ENCODE measurements around the gene EXOC2. TPM values are rescaled to one million over a fixed set of nuclear protein-coding genes. Genes with fewer than 3 reads are reported as not detected.

EXOC2 gene
- total RNA-seq, 2 donors from 2014 or later = 44.1 to 46.9 TPM

DNA sequence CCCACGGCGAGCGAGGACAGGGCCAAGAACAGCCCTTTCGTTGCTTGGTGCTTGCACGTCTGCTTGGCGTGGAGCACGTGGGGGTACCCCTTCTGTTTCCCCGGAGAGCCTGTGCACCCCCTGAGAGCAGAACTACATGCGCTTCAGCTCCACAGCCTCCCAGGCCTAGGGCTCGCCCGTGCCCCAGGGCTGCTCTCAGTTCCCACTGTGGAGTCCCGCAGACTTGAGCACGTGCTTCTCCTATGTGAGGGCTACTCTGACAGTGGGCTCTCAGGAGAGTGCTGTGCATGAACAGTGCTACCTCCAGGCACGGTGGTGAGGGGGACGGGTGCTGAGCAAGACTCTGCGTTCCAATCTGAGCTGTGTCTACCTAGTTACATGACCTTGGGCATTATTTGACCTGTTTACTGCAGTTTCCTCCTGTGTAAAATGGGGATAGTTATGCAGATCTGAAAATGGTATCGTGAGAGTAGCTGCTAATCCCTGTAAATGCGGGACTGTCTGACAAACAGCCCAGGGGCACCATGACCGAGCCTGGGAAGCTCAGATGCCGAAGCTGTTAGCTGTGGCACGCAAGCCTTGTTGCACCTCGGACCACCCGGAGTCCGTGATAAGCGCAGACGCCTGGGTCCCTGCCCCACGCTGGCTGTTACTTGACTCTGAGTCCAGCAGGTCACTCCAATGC is 219.0 kb downstream of the EXOC2 start:
- H3K4me1 Mint-ChIP-seq = peaks cover 27% of the 10 kb centered on the region
- peaks cover 4% of the 10 kb centered on the region for H3K27me3 Mint-ChIP-seq
- no peaks in the 10 kb centered on the region for H3K36me3 Mint-ChIP-seq (ENCODE audit: low read depth)
- peak overlapping the region; percentile 59 for H3K4me3 Mint-ChIP-seq
- H3K27ac Mint-ChIP-seq = no peak overlapping the region
- ATAC-seq (replicated peaks) = no peak
- no peaks in the 10 kb centered on the region for H3K9me3 Mint-ChIP-seq

DNA sequence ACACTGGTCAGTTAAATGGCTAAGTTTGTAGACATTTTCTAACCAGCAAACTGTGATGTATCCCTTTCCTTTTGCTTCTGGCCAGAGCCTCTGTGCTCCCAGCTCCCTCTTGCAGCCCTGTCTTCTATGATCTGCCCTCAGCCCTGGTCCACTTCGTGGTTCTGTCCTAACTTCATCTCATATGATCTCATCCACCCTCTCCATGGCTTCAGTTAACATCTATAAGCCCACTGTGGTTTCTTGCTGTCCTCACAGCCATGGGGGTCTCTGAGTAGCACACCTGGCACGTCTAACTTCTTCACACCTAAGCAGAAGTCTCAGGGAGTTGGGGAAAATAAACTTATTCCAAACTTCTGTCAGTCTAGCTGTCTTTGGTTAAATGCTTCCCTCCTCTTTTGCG is 219.6 kb downstream of the EXOC2 start:
- H3K36me3 Mint-ChIP-seq (ENCODE audit: low read depth) = no peaks in the 10 kb centered on the region
- no peak overlapping the region for H3K4me3 Mint-ChIP-seq
- H3K4me1 Mint-ChIP-seq = peaks cover 24% of the 10 kb centered on the region
- no peaks in the 10 kb centered on the region for H3K9me3 Mint-ChIP-seq
- no peak overlapping the region for H3K27ac Mint-ChIP-seq
- peaks cover 4% of the 10 kb centered on the region for H3K27me3 Mint-ChIP-seq
- no peak for ATAC-seq (replicated peaks)

DNA sequence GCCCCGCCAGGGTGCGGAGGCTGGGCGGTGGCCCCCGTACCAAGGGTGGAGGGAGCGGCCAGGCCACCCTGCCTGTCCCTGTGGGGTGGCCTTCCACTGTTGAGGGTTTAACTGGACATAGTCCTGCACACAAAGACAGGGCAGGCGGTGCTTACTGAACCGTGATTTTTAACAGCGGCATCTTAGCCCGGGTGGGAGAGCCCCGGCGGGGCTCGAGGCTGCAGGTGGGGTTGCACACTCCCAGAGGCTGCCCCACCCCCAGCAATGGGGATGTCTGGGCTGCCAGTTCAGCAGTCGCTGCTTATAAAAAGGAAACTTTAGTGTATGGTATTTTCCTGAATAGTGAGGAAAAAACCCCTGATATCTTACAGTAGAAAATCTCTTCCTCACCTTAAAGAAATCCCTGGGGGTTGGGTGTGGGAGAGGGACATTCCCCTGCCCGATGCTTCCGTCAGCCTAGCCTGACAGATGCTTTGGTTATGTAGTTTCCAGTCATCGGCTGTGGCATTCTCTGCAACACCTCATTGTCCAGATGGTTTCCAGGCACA is 222.0 kb downstream of the EXOC2 start:
- Mint-ChIP-seq H3K27me3 (peaks cover 9% of the 10 kb centered on the region), H3K36me3 (ENCODE audit: low read depth) (no peaks in the 10 kb centered on the region), H3K4me3 (no peak overlapping the region), H3K4me1 (peaks cover 42% of the 10 kb centered on the region), H3K27ac (no peak overlapping the region), H3K9me3 (no peaks in the 10 kb centered on the region)
- peak; percentile 5 for ATAC-seq (replicated peaks)

DNA sequence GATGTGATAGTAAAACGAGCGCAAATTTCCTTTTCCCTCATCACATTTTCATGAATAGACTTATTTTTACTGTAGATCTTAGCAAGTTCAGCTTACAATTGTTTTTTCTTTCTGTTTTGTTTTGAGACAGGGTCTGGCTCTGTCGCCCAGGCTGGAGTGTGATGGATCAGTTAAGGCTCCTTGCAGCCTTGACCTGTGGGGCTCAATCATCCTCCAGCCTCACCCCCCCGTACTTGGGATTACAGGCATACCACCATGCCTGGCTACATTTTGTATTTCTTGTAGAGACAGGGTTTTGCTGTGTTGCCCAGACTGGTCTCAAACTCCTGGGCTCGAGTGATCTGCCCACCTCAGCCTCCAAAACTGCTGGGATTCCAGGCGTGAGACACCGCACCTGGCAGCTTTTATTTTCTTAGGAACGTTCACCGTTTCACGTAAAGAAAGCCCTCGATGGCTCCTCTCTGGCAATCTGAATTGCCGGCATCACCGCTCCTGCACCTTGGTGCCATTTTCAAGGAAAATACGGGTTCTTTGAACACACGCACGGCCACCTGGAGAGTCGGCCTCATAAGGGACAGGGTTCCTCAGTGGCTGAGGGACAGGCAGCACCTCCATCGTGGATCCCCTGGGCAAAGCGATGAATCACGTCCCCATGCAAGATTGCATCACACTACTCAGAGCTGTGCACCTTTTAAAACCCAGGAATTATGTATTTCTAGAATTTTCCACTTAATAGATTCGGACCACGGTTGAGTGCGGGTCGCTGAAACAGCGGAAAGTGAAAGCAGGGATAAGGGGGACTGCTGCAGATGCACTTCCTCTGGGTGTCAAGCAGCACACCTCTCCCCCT is 222.7 kb downstream of the EXOC2 start:
- Mint-ChIP-seq H3K9me3 (no peaks in the 10 kb centered on the region), H3K27me3 (peaks cover 13% of the 10 kb centered on the region), H3K4me3 (peak overlapping the region; percentile 23), H3K4me1 (peaks cover 41% of the 10 kb centered on the region), H3K27ac (no peak overlapping the region), H3K36me3 (ENCODE audit: low read depth) (no peaks in the 10 kb centered on the region)
- ATAC-seq (replicated peaks) = no peak

DNA sequence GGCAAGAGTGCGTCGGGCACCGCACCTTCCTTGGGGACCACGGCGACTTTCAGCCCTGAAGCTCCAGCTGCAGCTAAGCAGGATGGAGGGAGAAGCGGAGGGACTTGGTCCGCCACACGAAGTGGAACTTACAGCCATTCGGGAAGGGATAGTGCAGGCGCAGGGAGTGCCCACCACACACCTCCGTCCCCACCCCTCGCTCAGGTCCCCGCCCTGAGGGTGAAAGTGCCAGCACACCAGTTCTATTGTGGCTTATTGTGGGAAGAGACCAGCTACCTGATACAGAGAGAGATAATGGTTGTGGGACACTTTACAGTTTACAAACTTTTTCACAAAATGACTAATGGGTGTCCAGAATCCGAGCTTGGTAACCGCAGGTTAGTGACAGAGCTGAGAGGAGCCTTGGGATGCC is 225.3 kb downstream of the EXOC2 start:
- H3K36me3 Mint-ChIP-seq (ENCODE audit: low read depth) = no peaks in the 10 kb centered on the region
- no peaks in the 10 kb centered on the region for H3K9me3 Mint-ChIP-seq
- H3K4me3 Mint-ChIP-seq = peak overlapping the region; percentile 73
- H3K27me3 Mint-ChIP-seq = peaks cover 30% of the 10 kb centered on the region
- H3K4me1 Mint-ChIP-seq = peaks cover 28% of the 10 kb centered on the region
- H3K27ac Mint-ChIP-seq = peak overlapping the region; percentile 80
- ATAC-seq (replicated peaks) = peak; percentile 87

DNA sequence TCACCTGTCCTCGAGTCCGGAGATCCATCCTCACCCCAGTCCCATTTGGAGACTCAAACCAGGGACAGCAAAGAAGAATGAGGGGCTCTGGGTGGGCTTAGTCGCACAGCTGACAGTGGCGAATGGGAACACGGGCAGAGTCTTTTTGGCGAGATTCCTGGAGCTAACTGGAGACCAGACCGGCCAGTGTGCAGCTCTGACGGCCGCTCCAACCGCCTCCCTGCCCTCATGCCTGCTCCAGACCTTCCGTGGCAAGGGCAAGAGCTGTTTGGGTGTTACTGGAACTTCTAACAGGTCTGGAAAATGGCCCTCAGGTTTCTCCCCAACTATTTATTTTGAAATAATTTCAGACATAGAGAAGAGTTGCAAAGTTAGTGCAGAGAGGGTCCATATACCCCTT is 225.8 kb downstream of the EXOC2 start:
- ATAC-seq (replicated peaks) = no peak

DNA sequence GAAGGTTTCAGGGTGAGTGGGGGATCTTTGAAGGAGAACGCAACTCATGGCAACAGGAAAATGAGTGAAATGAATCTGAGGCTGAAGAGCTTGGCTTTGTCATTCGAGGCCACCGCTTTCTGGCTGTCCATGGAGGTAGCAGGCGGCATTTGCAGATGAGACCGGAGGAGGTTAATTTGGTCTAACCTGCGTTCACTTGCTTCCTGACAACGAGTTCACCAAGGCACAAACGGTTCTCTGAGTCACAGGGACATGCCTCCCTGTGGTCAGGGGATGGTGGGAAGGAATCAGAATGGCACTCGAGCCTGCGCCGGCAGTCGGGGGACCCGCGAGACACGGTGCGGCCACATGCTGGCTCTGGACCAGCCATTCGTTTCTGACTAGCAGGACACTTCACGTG is 226.4 kb downstream of the EXOC2 start:
- H3K27ac Mint-ChIP-seq = peak overlapping the region; percentile 80
- ATAC-seq (replicated peaks) = peak; percentile 49
- H3K36me3 Mint-ChIP-seq (ENCODE audit: low read depth) = no peaks in the 10 kb centered on the region
- H3K4me1 Mint-ChIP-seq = peaks cover 28% of the 10 kb centered on the region
- H3K27me3 Mint-ChIP-seq = peaks cover 30% of the 10 kb centered on the region
- no peaks in the 10 kb centered on the region for H3K9me3 Mint-ChIP-seq
- H3K4me3 Mint-ChIP-seq = peak overlapping the region; percentile 73

More for the DNA sequence above, 225.8 kb downstream of the EXOC2 start:
- H3K36me3 Mint-ChIP-seq (ENCODE audit: low read depth) = no peaks in the 10 kb centered on the region
- peak overlapping the region; percentile 80 for H3K27ac Mint-ChIP-seq
- peak overlapping the region; percentile 73 for H3K4me3 Mint-ChIP-seq
- H3K27me3 Mint-ChIP-seq = peaks cover 30% of the 10 kb centered on the region
- H3K4me1 Mint-ChIP-seq = peaks cover 28% of the 10 kb centered on the region
- no peaks in the 10 kb centered on the region for H3K9me3 Mint-ChIP-seq

DNA sequence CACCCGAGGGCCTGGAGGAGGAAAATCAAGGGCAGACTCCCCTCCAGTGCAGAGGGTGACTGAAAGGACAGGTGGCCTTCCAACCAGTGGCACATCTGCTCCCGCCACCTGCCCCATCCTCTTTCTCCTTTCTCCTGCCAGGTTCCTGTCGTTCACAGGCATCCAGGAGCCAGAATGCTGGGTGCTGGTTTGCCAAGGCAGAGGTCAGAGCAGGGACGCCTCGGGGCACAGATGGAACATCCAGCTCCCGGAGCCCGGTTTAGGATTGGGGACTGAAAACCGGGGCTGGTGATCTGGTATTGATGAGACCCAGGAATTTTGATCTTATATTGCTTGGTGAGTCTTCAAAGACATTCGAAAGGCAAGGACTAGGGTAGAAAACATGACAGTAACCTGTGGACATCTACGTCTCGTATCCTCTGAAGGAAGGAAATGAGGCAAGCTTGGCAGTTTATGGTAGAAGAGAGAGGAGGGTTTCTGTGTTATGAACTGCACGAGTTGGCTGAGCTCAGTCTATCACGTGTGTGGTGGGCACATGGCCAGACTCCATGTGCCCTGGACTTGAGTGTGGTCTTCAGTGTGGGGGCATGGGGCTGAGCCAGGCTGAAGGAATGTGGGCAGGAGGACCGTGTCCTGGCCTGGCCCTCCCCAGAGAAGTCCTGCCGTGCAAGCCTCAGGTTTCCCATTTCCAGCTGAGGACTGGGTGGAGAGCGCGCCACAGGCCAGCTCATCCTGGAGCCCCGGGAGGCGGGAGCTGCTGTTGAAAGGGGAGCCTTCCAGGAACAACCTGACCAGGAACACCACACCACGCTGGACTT is 227.2 kb downstream of the EXOC2 start:
- ATAC-seq (replicated peaks) = no peak
- no peaks in the 10 kb centered on the region for H3K36me3 Mint-ChIP-seq (ENCODE audit: low read depth)
- peak overlapping the region; percentile 73 for H3K4me3 Mint-ChIP-seq
- peak overlapping the region; percentile 80 for H3K27ac Mint-ChIP-seq
- H3K27me3 Mint-ChIP-seq = peaks cover 30% of the 10 kb centered on the region
- peaks cover 28% of the 10 kb centered on the region for H3K4me1 Mint-ChIP-seq
- no peaks in the 10 kb centered on the region for H3K9me3 Mint-ChIP-seq

DNA sequence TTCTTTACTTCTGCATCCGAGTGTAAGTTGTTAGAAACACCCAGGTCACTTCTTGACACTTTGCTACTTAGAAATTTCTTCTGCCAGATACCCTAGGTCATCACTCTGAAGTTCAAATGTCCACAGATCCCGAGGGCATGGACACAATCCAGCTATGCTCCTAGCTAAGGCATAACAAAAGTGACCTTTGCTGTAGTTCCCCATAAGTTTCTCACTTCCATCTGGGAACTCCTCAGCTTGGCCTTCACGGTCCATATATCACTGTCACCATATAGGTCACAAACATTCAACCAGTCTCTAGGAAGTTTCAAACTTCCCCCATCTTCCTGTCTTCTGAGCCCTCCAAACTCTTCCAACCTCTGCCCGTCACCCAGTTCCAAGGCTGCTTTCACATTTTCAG is 236.1 kb downstream of the EXOC2 start:
- Mint-ChIP-seq H3K27ac (no peak overlapping the region), H3K9me3 (no peaks in the 10 kb centered on the region)

DNA sequence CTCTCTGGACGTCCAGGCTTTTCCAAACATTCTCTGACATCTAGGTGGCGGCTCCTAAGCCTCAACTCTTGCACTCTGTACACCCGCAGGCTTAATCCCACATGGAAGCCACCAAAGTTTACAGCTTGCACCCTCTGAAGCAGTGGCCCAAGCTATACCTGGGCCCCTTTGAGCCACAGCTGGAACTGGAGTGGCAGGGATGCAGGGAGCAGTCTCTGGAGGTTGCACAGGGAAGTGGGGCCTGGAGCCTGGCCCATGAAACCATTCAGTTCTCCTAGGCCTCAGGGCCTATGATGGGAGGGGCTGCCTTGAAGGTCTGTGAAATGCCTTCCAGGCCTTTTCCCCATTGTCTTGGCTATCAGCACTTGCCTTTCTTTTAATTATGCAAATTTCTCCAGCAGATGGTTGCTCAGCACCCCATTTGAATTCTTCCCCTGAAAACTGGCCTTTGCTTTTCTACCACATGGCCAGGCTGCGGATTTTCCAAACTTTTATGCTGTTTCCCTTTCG is 236.5 kb downstream of the EXOC2 start:
- no peaks in the 10 kb centered on the region for H3K27me3 Mint-ChIP-seq
- peaks cover 5% of the 10 kb centered on the region for H3K4me1 Mint-ChIP-seq

More for the DNA sequence above, 236.1 kb downstream of the EXOC2 start:
- Mint-ChIP-seq H3K36me3 (ENCODE audit: low read depth) (no peaks in the 10 kb centered on the region), H3K4me1 (peaks cover 5% of the 10 kb centered on the region), H3K4me3 (no peak overlapping the region), H3K27me3 (no peaks in the 10 kb centered on the region)
- no peak for ATAC-seq (replicated peaks)

DNA sequence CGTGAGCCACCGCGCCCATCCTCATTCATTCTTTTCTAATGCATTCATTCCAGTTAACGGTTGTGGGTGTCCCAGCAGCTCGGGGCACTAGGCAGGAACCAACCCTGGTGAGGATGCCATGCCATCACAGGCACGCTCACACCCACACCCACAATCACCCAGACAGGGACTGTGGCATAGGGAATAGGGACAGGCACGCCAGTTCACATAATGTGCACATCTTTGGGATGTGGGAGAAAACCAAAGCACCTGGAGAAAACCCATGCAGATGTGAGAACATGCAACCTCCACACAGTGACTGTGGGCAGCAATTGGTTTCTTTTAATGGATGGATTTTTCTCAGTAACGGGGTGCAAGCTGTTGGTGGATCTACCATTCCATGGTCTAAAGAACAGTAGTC is 237.1 kb downstream of the EXOC2 start:
- H3K4me3 Mint-ChIP-seq = no peak overlapping the region
- H3K36me3 Mint-ChIP-seq (ENCODE audit: low read depth) = no peaks in the 10 kb centered on the region
- no peak for ATAC-seq (replicated peaks)
- peaks cover 5% of the 10 kb centered on the region for H3K4me1 Mint-ChIP-seq
- no peak overlapping the region for H3K27ac Mint-ChIP-seq
- H3K27me3 Mint-ChIP-seq = no peaks in the 10 kb centered on the region
- no peaks in the 10 kb centered on the region for H3K9me3 Mint-ChIP-seq

More for the DNA sequence above, 236.5 kb downstream of the EXOC2 start:
- Mint-ChIP-seq H3K9me3 (no peaks in the 10 kb centered on the region), H3K36me3 (ENCODE audit: low read depth) (no peaks in the 10 kb centered on the region), H3K4me3 (no peak overlapping the region), H3K27ac (no peak overlapping the region)
- no peak for ATAC-seq (replicated peaks)

DNA sequence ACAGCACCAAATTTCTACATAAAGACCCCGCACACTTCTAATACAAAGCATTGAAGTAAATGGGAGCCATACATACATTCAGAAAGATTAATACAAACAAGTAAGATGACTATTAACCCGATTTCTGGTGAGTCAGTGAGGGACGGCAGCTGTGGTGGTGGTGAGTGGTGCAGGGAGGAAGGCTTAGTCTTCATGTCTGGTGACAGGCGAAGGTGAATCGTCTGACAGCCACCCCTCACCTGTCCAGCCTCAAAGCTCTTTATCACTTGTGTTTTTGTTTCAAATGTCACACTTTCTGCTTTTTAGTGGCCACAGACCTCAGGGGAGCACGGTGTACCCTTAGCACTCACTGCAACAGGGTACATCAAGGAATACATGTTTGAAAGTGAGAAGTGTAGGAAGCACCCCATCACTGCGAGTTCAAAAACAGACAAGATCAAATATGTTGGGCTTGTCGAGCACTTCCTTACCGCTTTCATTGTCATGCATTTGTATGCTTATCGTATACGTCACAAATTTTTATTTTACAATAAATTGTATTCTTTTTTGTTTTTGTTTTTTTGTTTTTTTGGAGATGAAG is 237.8 kb downstream of the EXOC2 start:
- peak overlapping the region; percentile 6 for H3K4me3 Mint-ChIP-seq
- no peaks in the 10 kb centered on the region for H3K9me3 Mint-ChIP-seq
- peak overlapping the region; percentile 4 for H3K27ac Mint-ChIP-seq
- no peaks in the 10 kb centered on the region for H3K27me3 Mint-ChIP-seq
- peaks cover 5% of the 10 kb centered on the region for H3K4me1 Mint-ChIP-seq
- peak; percentile 97 for ATAC-seq (replicated peaks)
- H3K36me3 Mint-ChIP-seq (ENCODE audit: low read depth) = no peaks in the 10 kb centered on the region

DNA sequence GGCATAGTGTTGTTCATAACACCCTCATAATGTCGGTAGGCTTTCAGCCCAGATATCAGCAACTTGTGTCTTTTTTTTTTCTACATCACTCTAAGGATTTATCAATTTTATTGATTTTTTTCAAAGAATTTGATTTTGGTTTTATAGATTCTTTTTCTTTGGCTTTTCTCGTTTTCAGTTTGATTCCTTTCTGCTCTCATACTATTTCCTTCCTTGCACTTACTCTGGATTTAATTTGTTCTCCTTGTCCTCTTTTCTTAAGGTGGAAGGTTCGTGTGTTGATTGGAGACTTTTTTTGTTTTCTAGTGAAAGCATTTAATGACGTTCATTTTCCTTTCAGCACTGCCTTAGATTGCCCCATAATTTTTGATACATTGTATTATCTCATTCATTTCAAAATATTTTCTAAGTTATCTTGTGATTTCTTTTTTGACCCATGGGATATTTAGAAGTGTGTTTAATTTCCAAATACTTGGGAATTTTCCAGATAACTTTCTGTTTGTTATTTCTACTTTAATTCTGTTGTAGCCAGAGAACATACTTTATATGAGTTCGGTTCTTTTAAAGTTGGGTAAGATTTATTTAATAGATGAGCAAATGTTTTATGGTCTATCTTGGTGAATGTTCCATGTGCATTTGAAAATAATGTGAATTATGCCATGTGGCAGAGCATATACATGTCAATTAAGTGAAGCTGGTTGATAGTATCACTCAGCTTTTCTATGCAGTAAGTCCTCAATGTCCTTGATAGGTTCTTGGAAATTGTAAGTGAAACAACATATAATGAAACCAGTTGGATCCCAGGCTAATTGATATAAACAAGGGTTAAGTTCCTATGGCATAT is 238.6 kb downstream of the EXOC2 start:
- peak overlapping the region; percentile 4 for H3K27ac Mint-ChIP-seq

More for the DNA sequence above, 238.6 kb downstream of the EXOC2 start:
- H3K36me3 Mint-ChIP-seq (ENCODE audit: low read depth) = no peaks in the 10 kb centered on the region
- no peaks in the 10 kb centered on the region for H3K9me3 Mint-ChIP-seq
- peak; percentile 3 for ATAC-seq (replicated peaks)
- H3K4me3 Mint-ChIP-seq = peak overlapping the region; percentile 6
- no peaks in the 10 kb centered on the region for H3K27me3 Mint-ChIP-seq
- peaks cover 5% of the 10 kb centered on the region for H3K4me1 Mint-ChIP-seq

Measured in activated T-helper 17 cell treated with anti-CD3 and anti-CD28 coated beads, Interleukin-2, amount 50 U/mL, for 72 hours (primary cell).